ENCODE data around the gene MRPS35.

- TF ChIP-seq CTCF (conservative IDR thresholded peaks at IDR 0.05; ENCODE audit: low read depth, low read length) (0 out of 2 replicates have a peak, but pooled peaks have one; percentile 14), EZH2 (IDR thresholded peaks at IDR 0.05; ENCODE audit: low read length, unreplicated experiment) (no peak)
Observed at GRCh38 chr12:27705263-27705662, 5.4 kb upstream of the MRPS35 start.
